Vagina (tissue), 2 donors: ENCODE data around the gene SSX2IP.

Experiments used
- CTCF ChIP-seq, 3 experiments: fragments of 450-650 bp in 2 of 3; fragments of 200-600 bp in 1 of 3; sonication (generic) in 1 of 3; IDR thresholded peaks; one replicate each; pipeline ENCODE4 v1.5.1; 2017 to 2019; ENCODE audit warnings: antibody characterized with exemption in 3 of 3, mild to moderate bottlenecking in 2 of 3, moderate library complexity in 2 of 3
- POLR2A ChIP-seq, 2 donors: fragments of 450-650 bp; IDR thresholded peaks; one replicate each; pipeline ENCODE4 v1.6.1; 2017; ENCODE audit warnings: antibody characterized with exemption in 2 of 2, mild to moderate bottlenecking in 2 of 2, moderate library complexity in 2 of 2

- TF ChIP-seq CTCF (IDR thresholded peaks at IDR 0.05) (no peak), POLR2A (IDR thresholded peaks at IDR 0.05) (no peak)
Measured at GRCh38 chr1:84682047-84682446, 8.2 kb downstream of the SSX2IP start.
